ENCODE measurements around the gene GABRD.

Gene GABRD

DNA sequence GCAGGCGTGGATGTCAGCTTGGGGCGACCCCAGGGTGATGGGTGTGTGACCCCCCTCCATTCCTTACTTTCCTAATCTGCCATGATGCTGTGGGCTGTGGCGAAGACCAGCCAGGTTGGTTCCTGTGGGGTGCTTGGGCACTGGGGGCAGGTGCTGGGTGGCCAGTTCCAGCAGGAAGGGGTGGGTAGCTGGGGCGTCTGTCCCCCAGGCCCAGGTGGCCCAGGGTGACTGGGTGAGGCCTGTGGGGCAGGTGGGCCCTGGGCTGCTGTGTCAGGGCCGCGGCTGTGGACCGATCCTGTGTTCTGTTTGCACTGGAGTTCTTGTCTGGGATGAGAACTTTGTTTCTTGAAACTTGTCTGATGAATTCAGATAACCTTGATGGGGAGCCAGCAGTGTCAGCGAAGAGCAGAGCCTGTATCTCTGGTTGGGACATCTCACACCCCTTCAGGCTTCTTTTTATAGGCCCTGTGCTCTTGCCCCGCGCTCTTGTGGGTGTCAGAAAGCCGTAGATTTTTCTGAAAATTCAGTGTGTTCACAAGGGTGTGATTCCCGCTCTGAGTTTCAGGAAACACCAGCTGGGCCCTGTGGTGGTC, 34.7 kb downstream of the GABRD start:
- DNase-seq (ENCODE audit: low spot score) = no peak

DNA sequence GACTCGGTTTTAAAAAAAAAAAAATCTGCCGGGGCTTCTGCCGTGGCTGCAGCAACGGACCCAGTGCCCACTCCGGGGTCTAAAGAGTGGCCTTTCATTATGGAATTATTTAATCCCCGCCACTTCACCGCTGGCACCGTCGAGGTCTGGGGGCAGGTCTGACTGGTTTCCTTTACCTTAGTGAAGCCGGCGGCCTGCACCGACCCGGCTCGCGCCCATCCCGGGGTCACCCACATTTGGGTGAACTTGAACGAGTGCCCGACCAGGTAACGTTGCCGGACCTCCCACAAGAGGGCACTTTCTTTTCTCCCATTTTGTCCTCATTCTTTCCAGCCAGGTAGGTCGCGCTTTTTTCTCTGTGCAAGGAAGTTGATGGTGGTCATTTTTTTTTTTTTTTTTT, 35.4 kb downstream of the GABRD start:
- no peak for DNase-seq (ENCODE audit: low spot score)

DNA sequence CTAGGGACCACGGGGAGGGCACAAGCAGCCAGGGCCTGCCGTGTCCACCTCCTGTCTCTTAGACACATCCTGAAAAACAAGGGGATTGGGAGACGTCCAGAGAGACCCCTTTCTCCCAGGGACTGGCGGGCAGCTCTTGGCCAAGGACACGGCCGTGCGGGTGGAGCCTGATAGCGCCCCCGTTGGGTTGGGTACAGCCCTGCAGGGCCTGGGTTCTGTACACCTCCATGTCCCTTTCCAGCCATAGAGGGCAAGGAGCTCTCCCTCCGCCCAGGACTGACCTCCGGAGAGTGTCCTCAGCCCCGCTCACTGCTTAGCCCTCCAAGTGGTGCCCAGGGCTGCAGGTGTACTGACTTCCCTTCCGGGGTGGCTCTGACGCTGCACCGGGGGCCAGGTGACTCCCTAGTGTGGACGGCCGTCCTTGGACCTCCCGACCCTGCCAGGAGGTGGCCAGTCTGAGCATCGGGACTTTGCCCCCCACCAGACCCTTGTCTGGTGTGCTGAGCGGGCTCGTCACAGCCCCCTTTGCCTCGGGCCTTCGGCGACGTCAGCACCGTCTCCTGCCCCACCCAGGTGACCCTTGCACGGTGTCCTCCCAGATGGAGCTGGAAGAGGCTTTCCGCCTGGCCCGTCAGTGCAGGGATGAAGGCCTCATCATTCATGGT, 36.9 kb downstream of the GABRD start:
- DNase-seq (ENCODE audit: low spot score) = no peak

DNA sequence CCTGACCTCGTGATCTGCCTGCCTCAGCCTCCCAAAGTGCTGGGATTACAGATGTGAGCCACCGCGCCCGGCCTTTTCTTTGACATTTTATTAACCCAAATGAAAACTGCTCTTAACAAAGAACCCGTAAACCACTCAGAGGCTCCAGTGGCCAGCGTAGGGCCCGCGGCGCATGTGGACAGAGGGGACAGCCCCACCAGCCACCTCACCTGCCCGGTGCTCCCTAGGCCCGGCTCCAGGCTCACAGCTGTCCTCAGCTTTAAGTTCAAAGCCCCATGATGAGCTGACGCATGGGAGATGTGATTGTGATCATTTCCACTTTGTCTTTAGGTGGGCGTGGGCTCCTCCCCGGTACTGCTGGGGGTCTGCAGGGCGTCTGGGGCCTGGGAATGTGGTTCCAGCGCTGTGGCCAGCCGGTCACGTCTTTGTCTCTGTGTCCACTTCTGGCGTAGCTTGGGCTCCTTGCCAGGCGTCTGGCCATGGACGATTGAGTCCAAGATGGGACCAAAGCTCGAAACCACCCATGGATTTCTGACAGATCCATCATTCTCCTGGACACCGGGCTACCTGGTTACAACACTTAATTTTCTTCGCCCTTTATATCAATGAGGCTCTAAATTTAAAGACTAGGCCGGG, 37.9 kb downstream of the GABRD start:
- no peak for DNase-seq (ENCODE audit: low spot score)

DNA sequence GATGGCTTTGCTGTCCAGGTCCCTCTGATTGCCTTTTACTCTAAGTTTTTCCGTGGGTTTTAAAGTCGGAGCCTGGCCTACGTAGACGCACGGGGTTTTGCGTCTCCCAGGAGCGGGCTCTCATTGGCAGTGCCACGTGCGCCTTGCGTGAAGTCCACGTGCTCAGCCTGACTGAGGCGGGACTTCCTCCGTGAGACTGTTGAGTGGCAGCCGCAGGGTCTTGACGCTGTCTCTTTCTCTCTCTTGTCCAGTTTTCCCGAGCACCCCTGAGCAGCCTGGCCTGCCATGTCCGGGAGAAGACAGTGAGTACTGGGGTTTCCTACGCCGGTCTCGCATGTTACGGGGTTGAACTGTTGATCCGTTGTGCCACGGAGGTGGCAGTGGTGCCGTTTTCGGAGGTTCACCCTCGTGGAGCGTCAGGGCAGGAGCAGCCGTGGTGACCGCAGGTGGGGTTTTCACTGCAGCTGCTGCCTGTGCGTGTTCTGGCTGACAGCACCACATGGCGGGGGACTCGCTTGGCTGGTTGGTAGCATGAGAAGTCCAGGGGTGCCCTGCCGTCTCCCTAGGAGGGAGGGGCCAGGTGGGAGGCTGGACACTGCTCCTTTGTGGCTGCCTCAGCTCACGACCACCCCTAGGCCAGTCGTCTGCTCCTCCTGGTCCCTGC, 40.3 kb downstream of the GABRD start:
- no peak for DNase-seq (ENCODE audit: low spot score)

DNA sequence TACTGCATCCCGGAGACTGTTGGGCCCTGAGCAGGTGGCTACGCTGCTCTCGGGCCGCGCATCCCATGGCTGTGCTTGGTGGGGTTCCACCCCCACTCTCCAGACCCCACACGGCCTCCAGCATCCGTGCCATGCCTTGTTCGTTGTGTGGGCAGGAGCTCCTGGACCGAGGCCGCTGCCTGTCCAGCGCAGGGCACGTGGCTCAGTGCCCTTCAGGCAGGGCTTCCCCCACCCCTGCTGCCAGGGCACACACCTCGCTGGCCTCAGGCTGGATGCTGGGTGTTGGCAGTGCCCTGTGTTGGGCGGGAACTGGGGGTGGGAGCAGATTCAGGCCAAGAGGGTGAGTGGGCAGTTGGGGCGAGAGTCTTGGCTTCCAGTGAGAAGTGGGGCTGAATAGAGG, 40.9 kb downstream of the GABRD start:
- DNase-seq (ENCODE audit: low spot score) = no peak

DNA sequence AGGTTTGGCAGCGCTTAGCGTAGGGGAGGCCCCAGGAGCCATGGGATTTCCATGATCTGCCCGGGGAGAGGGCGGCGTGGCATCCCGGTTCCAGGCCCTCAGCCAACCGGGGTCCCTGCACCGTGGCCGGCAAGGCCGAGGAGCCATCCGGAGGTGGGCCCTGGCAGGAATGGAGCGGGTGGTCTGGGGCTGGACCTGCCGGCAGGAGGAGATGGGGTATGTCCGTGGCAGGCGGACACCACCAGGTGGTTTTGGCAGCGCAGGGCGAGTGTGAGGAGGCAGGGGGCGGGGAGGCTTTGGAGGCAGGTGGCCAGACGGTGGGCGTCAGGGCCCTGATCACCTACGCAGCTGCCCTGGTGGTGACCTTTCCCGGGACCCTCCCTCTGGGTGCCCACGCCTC, 41.4 kb downstream of the GABRD start:
- DNase-seq (ENCODE audit: low spot score) = no peak

DNA sequence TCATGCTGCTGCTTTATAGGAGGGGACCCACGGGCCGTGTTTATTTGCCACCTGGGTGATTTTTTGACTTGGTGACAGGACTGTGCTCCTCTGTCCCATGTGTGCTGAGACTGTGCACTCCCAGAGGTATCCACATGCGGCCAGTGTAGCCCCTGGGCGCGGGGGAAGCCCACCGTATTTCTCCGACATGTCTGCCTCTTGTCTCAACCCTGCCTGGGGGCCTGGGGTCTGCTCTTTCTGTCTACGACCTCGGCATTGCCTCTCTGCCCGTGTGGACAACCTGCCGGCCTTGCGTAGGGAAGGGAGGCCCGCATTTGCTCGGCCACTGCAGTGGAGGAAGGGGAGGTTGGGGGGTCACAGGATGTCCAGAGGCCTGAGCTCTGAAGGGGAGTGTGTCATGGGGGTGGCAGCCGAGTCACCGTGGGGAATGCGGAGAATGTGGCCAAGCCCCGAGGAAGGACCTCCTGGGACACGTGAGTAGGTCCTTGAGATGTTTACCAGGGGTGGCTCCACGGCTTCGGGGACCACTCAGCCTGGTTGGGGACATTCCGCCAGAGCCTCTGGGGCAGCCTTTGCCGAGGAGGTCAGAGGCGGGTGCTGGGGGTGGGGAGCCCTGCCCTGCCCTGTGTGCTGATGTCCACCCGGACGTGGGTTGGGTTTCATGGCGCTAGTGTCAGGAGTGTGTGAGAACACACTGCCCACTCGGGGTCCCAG, 42.1 kb downstream of the GABRD start:
- DNase-seq (ENCODE audit: low spot score) = no peak

DNA sequence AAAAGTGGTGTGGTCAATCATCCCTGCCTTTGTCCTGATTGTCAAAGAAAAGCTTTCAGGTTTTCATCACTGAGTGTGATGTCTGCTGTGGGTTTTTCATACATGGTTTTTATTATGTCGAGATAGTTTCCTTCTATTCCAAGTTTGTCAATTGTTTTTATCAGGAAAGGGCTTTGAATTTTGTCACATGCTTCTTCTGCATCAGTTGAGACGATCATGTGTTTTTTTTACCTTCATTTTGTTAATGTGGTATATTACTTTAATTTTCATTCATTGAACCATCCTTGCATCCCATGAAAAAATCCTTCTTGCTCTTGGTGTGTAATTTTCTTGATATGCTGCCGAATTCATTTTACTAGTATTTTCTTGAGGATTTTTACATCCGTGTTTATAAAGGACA, 46.6 kb downstream of the GABRD start:
- DNase-seq (ENCODE audit: low spot score) = no peak

DNA sequence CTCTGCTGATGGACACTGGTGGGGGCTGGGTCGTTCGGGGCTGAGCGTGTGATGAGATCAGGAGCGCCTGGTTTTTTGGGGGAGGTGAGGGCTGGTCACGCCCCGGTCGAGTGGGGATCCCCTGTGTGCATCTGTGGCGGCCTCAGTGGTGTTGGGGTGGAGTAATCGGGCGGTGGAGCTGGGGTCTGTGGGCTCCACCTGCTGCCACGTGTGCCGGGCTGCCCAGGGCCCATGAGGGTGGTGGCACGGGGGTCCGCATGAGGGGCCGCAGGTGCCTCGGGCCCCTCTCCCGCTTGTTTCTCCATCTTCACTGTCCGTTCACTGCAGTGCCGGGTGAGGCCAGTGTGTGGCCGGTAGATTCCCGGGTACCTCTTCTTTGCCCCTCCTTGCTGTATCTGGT, 48.2 kb downstream of the GABRD start:
- DNase-seq (ENCODE audit: low spot score) = no peak

DNA sequence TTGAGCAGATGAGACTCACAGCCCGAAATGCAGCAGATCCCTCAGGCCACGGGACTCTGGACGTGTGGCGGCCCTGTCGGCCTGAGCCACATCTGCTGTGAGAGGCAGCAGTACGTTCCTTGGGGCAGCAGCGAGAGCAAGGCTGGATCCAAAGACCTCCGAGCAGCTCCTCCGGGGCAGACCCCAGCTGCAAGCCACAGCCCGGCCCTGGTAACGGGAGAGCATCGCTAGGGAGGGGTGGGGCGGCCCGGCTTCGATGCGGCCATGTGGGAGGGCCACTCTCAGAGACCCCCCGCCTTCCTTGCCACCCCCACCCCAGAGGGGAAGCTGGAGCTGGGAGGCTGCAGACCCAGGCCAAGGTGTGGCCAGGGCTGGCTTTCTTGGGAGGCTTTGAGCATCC, 48.8 kb downstream of the GABRD start:
- DNase-seq (ENCODE audit: low spot score) = no peak

DNA sequence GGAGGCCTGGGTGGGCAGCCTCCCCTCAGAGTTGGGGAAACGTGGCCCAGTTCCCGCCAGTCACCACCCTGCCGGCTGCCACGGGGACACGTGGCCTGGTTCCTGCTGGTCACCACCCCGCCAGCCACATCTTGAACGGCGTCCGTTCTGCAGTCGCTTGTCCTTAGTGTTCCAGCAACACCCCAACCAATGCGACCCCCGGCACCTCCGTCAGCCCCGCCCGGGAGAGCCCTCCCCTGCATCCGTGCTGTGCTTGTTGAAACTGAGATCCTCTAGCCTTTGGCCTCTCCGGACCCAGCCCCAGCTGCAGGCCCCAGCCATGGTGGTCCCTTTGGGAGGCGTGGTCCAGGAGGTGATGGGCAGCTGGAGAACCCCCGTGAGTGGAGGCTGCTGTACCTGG, 49.8 kb downstream of the GABRD start:
- no peak for DNase-seq (ENCODE audit: low spot score)

DNA sequence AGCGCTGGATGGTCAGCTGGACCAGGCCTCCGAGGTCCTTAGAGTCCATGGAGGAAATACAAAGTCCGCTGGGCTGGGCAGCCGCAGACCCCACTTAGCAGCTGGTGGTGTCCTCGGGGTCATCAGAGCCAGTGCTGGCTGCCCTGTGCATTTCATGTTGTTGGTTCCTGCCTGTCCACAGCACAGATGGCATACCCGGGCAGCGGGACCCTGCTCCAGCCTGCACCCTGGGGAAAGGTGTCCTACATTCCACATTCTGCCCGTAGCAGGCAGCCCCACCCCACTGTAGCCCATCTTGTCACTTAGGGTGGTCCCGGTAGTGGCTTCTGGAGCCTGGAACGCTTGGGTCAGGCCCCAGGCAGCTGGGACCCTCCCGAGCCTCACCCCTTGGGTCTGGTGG, 50.9 kb downstream of the GABRD start:
- no peak for DNase-seq (ENCODE audit: low spot score)

DNA sequence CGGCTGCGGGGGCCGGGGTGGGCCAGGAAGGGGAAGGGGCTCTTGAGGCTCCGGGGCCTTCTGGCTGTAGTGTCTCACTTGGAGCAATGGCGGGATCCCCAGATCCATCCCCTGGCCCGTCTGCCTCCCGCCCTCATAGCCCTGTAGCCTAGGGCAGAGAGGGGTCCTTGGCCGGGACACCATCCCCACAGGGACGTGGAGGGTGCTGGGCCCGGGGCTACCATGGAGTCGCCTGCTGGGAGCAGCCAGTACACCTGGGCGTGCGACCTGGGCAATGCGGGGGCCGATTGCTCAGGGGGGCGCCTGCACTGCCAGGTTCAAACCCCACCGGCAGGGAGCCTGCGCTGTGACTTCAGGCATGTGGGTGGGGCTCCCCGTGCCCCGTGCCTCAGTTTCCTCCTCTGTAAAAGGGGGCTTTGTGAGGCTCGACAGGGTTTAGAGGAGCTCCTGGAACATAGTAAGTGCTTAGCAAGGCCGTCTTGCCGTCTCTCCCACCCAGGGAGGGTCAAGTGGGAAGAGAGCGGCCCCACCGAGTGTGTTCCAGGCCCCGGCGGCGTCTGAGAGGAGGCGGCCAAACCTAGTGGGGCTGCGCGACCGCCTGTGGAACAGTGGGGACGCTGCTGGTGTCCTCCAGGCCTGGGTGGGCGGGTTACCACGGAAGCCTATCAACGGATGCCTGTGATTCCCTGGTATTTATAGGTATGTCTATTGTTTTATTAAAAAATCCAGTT, 51.8 kb downstream of the GABRD start:
- no peak for DNase-seq (ENCODE audit: low spot score)

DNA sequence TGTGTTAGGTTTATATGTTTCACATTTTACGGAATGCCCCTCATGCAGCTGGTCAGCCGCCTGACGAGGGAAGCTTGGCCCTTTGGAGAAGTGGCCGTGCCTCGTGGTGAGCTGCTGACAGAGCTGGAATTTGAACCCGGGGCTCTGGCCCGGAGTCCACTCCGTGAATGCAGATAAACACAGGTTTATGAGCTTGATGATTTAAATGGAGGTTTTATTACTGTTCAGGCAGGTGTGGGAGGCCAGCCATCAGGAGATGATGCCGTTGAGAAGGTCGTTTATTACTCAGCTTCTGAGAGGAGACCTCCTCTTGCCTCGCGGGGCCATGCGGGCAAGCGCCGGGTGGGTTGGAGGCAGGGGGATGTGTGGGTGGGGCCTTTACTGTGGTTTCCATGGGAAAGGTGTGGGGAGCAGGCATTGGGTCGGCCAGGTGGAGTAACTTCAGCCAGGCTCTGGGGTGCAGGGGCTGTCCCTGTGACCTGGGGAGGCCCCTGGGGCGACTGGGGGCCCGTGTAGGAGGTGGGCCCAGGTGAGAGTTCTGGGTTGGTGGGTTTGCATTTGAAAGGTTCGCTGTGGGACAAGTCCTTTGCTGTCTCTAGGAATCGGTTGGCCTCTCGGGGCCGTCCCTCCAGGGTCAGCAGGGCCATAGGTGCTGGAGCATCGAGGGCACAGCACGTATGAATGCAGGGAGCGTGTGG, 53.1 kb downstream of the GABRD start:
- no peak for DNase-seq (ENCODE audit: low spot score)

DNA sequence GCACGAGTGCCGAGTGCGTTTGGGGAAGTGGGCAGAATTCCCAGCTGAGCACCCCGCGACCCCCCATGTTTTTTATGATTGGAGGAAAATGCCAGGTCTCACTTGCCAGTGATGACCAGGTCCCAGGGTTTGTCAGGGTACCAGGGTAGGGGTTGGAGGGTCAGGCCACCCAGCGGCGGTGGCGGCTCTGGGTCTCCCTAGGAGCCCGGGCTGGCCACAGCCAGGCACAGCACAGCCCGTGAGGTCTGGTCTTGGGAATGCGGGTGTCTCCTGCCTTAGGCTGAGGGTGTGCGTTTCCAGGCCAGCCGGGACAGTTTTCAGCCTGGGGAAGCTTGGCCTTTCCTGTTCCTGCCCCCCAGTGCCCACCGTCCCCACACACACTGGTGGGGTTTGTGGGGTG, 53.7 kb downstream of the GABRD start:
- DNase-seq (ENCODE audit: low spot score) = no peak

DNA sequence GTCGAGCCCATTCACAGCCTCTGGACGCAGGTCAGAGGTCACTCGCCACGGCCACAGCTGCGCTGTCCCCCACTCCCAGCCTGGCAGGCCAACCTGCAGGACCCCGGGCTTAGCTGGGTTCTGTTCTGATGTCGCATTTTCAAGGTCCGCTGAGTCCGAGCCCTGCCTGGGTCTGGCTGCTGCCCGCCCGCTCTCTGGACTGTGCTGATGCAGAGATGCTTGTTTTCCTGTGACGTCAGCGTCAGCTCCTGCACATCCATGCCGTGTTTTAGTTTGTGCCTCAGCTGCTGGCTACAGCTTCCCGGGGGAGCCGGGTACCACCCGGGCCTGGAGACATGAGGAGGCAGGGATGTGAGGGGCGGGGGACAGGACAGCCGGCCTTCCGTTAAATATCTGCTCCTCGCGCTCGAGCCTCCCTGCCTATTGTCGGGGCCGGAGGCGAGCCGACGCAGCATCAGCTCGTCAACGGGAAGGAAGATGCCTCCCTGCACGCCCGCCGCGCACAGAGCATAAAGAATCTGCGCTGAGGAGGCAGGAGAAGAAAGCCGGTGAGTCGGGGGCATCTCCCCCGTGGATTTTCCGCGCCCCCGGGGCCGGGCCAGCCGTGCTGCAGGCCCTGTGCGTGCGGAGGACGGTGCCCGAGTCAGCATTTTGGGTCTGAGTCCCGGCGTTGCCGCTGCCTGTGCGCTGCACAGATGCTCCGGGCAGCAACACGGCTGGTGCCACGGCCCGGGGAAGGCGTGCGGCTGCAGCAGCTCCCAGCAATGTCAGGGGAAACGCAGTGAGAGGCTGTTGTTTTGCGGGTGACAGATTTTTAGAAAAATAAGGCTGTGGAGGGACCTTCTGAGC, 54.5 kb downstream of the GABRD start:
- DNase-seq (ENCODE audit: low spot score) = peak; percentile 88

DNA sequence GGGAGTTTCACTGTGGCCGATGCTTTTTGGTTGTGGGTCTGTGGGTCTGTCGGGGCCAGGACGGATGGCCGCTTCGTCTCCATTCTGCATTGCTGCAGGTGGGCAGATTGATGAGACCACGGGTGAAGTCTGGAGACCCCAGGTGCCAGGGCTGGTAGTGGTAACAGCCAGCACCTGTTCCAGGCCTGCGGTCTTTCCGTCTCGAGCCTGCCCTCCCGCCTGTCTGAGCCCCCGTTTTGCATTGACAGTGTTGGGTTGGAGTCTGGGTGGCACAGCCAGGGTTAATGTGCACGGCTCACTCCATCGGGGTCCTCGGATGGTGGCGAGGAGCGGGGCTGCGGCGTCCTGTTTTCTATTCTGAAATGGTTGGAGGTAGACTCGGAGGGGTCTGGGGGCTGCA, 55.3 kb downstream of the GABRD start:
- DNase-seq (ENCODE audit: low spot score) = no peak

DNA sequence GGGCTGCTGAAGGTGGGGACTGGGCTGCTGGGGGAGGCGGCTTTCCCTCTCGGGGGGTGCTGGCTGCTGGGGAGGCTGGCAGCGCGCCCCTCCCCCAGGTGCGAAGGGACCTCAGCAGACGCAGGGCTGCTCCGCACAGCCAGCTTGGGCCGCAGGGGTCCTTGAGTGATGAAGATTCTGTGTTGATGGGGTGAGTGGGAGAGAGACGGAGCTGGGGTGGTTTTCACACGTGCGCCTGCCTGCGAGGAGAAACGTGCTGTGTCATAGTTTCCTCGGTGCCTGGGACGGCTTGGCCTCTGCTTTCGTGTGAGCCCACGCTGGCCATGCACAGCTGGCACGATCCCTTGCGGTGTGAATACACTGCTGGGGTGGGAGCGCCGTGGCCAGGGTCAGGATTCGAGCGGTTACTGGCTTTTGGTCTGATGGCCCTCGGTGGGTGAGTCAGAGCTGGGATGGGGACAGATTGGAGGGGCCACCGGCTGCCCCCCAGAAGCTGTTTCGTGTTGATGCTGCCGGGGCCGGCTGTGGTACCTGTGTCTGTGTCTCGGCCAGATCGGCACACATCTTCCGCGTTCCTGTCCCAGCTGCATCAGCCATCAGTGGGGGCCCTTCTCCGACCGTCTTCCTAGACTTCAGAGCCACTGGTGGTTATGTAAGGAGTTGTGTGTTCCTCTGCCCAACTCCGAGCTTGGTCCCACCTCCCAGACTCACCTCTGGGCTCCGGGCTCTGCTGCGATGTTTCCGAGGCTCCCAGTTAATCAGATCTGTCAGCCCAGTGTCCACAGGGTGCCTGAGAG, 56.0 kb downstream of the GABRD start:
- DNase-seq (ENCODE audit: low spot score) = no peak

DNA sequence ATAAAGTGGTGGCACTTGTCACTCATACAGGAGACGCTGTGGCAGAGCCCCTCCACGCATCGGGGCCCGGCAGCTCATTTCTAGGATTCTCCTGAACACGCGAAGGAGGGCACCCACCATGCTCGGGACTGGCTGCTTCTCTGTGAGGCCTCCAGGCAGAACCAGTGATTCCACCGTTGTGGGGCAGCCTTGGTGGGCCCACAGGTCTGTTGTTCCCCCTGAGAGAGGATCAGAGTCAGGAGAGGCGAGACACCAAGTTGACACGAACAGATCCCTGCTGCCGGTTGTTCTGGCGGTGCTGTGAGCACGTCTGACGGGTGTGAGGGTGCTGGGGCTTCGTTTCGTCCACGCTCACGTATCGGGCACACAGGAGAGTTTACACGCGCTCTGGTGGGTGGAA, 57.7 kb downstream of the GABRD start:
- DNase-seq (ENCODE audit: low spot score) = no peak
